ENCODE data around the gene SUPT6H.

SUPT6H gene

DNA sequence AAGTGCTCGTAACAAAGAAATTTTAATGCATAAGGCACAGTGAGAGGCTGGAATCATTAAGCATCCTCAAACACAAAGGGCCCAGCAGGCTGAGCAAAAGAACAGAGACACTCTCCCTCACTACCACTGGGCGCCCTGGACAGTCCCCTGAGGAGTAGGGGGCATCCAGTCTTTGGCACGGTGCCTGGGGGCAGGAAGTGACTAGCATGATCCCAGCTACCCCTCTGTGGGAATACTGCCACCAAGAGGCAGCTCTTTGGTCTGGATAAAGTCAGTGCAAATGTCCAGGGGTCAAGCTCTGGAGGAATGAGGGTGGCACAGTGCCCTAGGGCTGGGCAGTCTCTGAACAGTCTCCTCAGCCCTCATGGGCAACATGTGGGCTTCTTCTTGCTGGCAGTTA lies 52.3 kb downstream of the SUPT6H start:
- H3K27ac ChIP-seq, result no peak overlapping the region
- no peak for TF ChIP-seq ZFX (IDR thresholded peaks at IDR 0.05; ENCODE audit: borderline replicate concordance)
- TF ChIP-seq, protein P1, sequence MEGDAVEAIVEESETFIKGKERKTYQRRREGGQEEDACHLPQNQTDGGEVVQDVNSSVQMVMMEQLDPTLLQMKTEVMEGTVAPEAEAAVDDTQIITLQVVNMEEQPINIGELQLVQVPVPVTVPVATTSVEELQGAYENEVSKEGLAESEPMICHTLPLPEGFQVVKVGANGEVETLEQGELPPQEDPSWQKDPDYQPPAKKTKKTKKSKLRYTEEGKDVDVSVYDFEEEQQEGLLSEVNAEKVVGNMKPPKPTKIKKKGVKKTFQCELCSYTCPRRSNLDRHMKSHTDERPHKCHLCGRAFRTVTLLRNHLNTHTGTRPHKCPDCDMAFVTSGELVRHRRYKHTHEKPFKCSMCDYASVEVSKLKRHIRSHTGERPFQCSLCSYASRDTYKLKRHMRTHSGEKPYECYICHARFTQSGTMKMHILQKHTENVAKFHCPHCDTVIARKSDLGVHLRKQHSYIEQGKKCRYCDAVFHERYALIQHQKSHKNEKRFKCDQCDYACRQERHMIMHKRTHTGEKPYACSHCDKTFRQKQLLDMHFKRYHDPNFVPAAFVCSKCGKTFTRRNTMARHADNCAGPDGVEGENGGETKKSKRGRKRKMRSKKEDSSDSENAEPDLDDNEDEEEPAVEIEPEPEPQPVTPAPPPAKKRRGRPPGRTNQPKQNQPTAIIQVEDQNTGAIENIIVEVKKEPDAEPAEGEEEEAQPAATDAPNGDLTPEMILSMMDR (IDR thresholded peaks at IDR 0.05), result peak; percentile 17

GRCh38 chr17:28715217-28715616 lies 53.2 kb downstream of the SUPT6H start:
- H3K27ac ChIP-seq, result no peak overlapping the region
- TF ChIP-seq, protein P1 (IDR thresholded peaks at IDR 0.05), result no peak
- TF ChIP-seq ZFX (IDR thresholded peaks at IDR 0.05; ENCODE audit: borderline replicate concordance), result no peak

- no peak overlapping the region for H3K27ac ChIP-seq
- no peak for TF ChIP-seq ZFX (IDR thresholded peaks at IDR 0.05; ENCODE audit: borderline replicate concordance)
- TF ChIP-seq, protein P1 (IDR thresholded peaks at IDR 0.05), result no peak
These were observed 55.0 kb downstream of the SUPT6H start for GRCh38 chr17:28716740-28717577.

DNA sequence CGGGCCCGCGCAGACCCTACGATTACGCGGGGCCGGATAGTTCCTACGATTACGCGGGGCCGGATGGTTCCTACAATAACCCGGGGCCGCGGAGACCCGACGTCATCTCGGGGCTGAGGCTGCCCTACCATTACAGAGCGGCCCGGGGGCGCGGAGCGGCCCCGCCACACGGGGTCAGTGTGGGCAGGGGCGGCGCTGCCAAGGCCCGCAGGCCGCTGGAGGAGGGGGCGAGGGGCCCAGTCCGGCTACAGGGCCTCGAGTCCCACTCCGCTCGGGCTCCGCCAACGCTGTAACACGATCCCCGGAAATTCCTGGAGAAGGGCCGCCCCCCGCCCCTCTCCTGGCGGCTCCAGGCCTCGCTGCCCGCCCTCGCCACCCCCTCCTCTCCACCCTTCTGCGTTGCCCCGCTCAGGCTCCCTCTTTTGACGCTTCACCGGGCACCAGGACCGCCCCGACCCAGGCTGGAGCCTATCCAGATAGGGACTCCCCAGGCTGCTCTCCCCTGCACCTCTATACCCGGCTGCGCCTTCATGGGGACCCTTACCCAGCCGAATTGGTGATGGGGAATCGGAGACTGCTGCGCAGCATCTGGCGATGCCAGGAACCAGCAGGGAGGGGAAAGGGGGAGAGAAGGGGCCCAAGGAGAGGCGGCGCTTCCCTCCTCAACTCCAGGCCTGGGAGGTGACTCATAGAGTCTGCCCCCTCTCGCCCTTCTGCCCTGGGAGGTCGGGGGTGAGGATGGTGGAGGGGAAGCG lies 55.8 kb downstream of the SUPT6H start, which contains the start of gene RAB34:
TSS of gene RAB34 (minus strand) at position 291 of the 755 bp plus-strand sequence. CDS start 602 bp downstream, outside the sequence.
- no peak for TF ChIP-seq ZFX (IDR thresholded peaks at IDR 0.05; ENCODE audit: borderline replicate concordance)
- TF ChIP-seq, protein P1 (IDR thresholded peaks at IDR 0.05), result peak; percentile 2; the same call in 1 of the 2 replicates
- H3K27ac ChIP-seq, result peak within 1 kb of the TSS; percentile 99

DNA sequence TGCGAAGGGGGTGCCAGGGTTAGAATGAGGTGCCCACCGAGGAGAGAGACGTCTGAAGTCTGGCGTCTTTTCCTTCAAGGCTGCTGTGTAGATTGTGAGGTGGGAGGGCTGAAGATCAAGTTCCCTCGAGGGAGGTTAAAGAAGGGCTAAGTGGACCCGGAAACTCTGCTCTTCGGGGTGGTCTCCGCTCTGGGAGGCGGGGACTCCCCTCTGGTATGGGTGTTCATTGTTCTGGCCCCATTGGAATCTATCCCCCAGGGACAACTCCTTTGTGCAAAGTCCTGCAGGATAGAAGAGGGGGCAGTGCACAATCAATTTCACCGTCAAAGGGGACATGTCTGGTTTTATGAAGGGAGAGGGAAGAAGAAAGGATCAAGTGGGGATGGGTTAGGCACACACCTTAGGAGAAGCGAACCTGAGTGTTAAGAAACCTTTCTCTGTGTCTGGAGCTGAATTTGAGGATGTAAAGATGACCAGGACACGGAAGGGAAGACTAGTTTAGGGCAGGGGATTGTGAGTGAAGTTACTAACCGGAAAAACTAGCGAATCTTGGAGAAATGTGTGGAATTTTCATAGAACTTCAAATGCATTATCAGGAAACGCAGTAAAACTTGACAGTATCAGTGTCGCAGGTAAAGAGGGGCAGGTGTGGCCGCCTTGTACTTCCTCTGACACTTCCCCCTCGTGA lies 56.5 kb downstream of the SUPT6H start:
- H3K27ac ChIP-seq, result peak overlapping the region; percentile 99
- TF ChIP-seq, protein P1 (IDR thresholded peaks at IDR 0.05), result no peak
- no peak for TF ChIP-seq ZFX (IDR thresholded peaks at IDR 0.05; ENCODE audit: borderline replicate concordance)

DNA sequence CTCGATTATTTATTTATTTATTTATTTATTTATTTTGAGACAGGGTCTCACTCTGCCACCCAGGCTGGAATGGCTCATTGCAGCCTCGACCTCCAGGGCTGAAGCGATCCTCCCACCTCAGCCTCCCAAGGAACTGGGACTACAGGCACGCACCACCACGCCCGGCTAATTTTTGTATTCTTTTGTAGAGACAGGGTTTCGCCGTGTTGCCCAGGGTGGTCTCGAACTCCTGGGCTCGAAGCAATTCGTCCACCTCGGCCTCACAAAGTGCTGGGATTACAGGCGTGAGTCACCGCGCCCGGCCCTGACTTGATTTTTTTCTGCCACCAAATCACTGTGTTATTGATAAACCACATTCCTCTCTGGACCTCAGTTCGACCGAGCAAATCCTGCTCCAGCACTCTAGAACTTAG lies 57.0 kb downstream of the SUPT6H start:
- peak overlapping the region; percentile 99 for H3K27ac ChIP-seq
- TF ChIP-seq ZFX (IDR thresholded peaks at IDR 0.05; ENCODE audit: borderline replicate concordance), result no peak
- TF ChIP-seq, protein P1 (IDR thresholded peaks at IDR 0.05), result no peak

Data from 22Rv1 (cell line).